ENCODE measurements around the gene BEND3. TPM values are rescaled to one million over a fixed set of nuclear protein-coding genes. Genes with fewer than 3 reads are reported as not detected.

The BEND3 gene
- total RNA-seq, 3 donors from 2014 or later (not counting 1 experiment from before 2014, with no cell fraction given) = 1.3 to 1.6 (median 1.3) TPM

GRCh38 chr6:107154801-107155160, 39.5 kb upstream of the BEND3 start:
- H3K4me1 ChIP-seq (ENCODE audit: control insufficient read depth, insufficient read depth, low read length) = no peaks in the 10 kb centered on the region
- Mint-ChIP-seq H3K4me3 (no peak overlapping the region), H3K4me1 (peaks cover 0 to 8% of the 10 kb centered on the region in 2 donors), H3K27ac (no peak overlapping the region), H3K36me3 (no peaks in the 10 kb centered on the region), H3K27me3 (ENCODE audit: low read depth in 2 of 2) (no peaks in the 10 kb centered on the region), H3K9me3 (no peaks in the 10 kb centered on the region)
- no peaks in the 10 kb centered on the region for H3K27me3 ChIP-seq (ENCODE audit: control insufficient read depth, insufficient read depth, low read length)
- ATAC-seq = no peak
- no peaks in the 10 kb centered on the region for H3K9me3 ChIP-seq (ENCODE audit: control insufficient read depth, insufficient read depth, low read length)
- intact Hi-C loops (cut with micrococcal nuclease) = no loop called here
- no peak overlapping the region for H3K4me3 ChIP-seq (ENCODE audit: low read length)
- no peak overlapping the region for H3K27ac ChIP-seq (ENCODE audit: low read length)
- no peak for DNase-seq
- WGBS (ENCODE audit: insufficient coverage) = 100% methylated on average over 1 of the region's 2 CpGs
- H3K36me3 ChIP-seq (ENCODE audit: control insufficient read depth, insufficient read depth, low read length) = peaks cover 2% of the 10 kb centered on the region
- TF ChIP-seq CTCF (IDR thresholded peaks at IDR 0.05) = no peak

GRCh38 chr6:107154131-107154800, 39.0 kb upstream of the BEND3 start:
- no peak overlapping the region for H3K27ac ChIP-seq (ENCODE audit: low read length)
- DNase-seq (no peak), ATAC-seq (no peak)
- 92% methylated on average over 9 of the region's 12 CpGs for WGBS (ENCODE audit: insufficient coverage)
- H3K27me3 ChIP-seq (ENCODE audit: control insufficient read depth, insufficient read depth, low read length) = no peaks in the 10 kb centered on the region
- no peak overlapping the region for H3K27ac Mint-ChIP-seq
- H3K36me3 Mint-ChIP-seq = no peaks in the 10 kb centered on the region
- no peak overlapping the region for H3K4me3 Mint-ChIP-seq
- no peaks in the 10 kb centered on the region for H3K27me3 Mint-ChIP-seq (ENCODE audit: low read depth in 2 of 2)
- intact Hi-C loops (cut with micrococcal nuclease) = no loop called here
- H3K36me3 ChIP-seq (ENCODE audit: control insufficient read depth, insufficient read depth, low read length) = peaks cover 2% of the 10 kb centered on the region
- TF ChIP-seq CTCF (IDR thresholded peaks at IDR 0.05) = no peak
- peaks cover 0 to 8% of the 10 kb centered on the region in 2 donors for H3K4me1 Mint-ChIP-seq
- no peak overlapping the region for H3K4me3 ChIP-seq (ENCODE audit: low read length)
- no peaks in the 10 kb centered on the region for H3K9me3 ChIP-seq (ENCODE audit: control insufficient read depth, insufficient read depth, low read length)
- H3K9me3 Mint-ChIP-seq = no peaks in the 10 kb centered on the region
- H3K4me1 ChIP-seq (ENCODE audit: control insufficient read depth, insufficient read depth, low read length) = no peaks in the 10 kb centered on the region

GRCh38 chr6:107152638-107153430, 37.5 kb upstream of the BEND3 start:
- Histone ChIP-seq H3K27me3 (ENCODE audit: control insufficient read depth, insufficient read depth, low read length) (no peaks in the 10 kb centered on the region), H3K36me3 (ENCODE audit: control insufficient read depth, insufficient read depth, low read length) (peaks cover 2% of the 10 kb centered on the region), H3K4me3 (ENCODE audit: low read length) (no peak overlapping the region), H3K9me3 (ENCODE audit: control insufficient read depth, insufficient read depth, low read length) (no peaks in the 10 kb centered on the region), H3K27ac (ENCODE audit: low read length) (no peak overlapping the region), H3K4me1 (ENCODE audit: control insufficient read depth, insufficient read depth, low read length) (no peaks in the 10 kb centered on the region)
- no peaks in the 10 kb centered on the region for H3K36me3 Mint-ChIP-seq
- ATAC-seq (no peak), DNase-seq (no peak)
- H3K9me3 Mint-ChIP-seq = no peaks in the 10 kb centered on the region
- intact Hi-C loops (cut with micrococcal nuclease) = no loop called here
- H3K4me3 Mint-ChIP-seq = no peak overlapping the region
- 95% methylated on average over 5 of the region's 8 CpGs for WGBS (ENCODE audit: insufficient coverage)
- TF ChIP-seq CTCF (IDR thresholded peaks at IDR 0.05) = no peak
- H3K27ac Mint-ChIP-seq = no peak overlapping the region
- H3K4me1 Mint-ChIP-seq = peaks cover 0 to 8% of the 10 kb centered on the region in 2 donors
- H3K27me3 Mint-ChIP-seq (ENCODE audit: low read depth in 2 of 2) = no peaks in the 10 kb centered on the region

Data from natural killer cell (primary cell).